Dermis microvascular lymphatic vessel endothelial cell (primary cell): ENCODE measurements around the gene ATP6V1G3. TPM values are rescaled to one million over a fixed set of nuclear protein-coding genes. Genes with fewer than 3 reads are reported as not detected.
A peak's percentile ranks its signal among the peaks of the same experiment; 100 is the strongest.
"Not testable (repeated sequence)": the region's sequence is repeated elsewhere in the genome, so short reads cannot be mapped to it uniquely, and the experiment has no call there.

Source experiments
- DNase-seq, 2 donors: peaks; one replicate each; pipeline versions ENCODE4 v3.0.0 to v3.0.0-alpha.2; 2010; ENCODE audit warnings: low read depth in 2 of 2
- total RNA-seq: library from RNA; depleted of rRNA; stranded (reverse); fragments of >200 nt; gene quantifications from 2 replicates; pipeline ENCODE4 v1.2.1, GENCODE V29; 2014

The ATP6V1G3 gene
- total RNA-seq, 1 donor from 2014 or later: not detected

GRCh38 chr1:198497326-198498102, 43.0 kb downstream of the ATP6V1G3 start:
- DNase-seq: peak; percentile 18 to 47

- DNase-seq: no peak
Measured at GRCh38 chr1:198496216-198497143, 44.0 kb downstream of the ATP6V1G3 start.

- DNase-seq: no peak
Measured at GRCh38 chr1:198495631-198496030, 44.8 kb downstream of the ATP6V1G3 start.

GRCh38 chr1:198494658-198495103, 45.8 kb downstream of the ATP6V1G3 start:
- no peak for DNase-seq

- DNase-seq: no peak
Measured at GRCh38 chr1:198494139-198494538, 46.3 kb downstream of the ATP6V1G3 start.

GRCh38 chr1:198493329-198493728, 47.2 kb downstream of the ATP6V1G3 start:
- DNase-seq: no peak

GRCh38 chr1:198492872-198493271, 47.6 kb downstream of the ATP6V1G3 start:
- no peak for DNase-seq

- DNase-seq: peak; percentile 24 to 64
Measured at GRCh38 chr1:198491596-198491995, 48.9 kb downstream of the ATP6V1G3 start.

GRCh38 chr1:198491028-198491427, 49.5 kb downstream of the ATP6V1G3 start:
- peak in 1 of 2 donors; percentile 10 for DNase-seq

GRCh38 chr1:198490224-198490623, 50.3 kb downstream of the ATP6V1G3 start:
- DNase-seq: no peak

- no peak for DNase-seq
Measured at GRCh38 chr1:198486903-198487302, 53.6 kb downstream of the ATP6V1G3 start.

- no peak for DNase-seq
Measured at GRCh38 chr1:198483645-198484044, 56.8 kb downstream of the ATP6V1G3 start.

- no peak for DNase-seq
Measured at GRCh38 chr1:198483006-198483405, 57.5 kb downstream of the ATP6V1G3 start.

GRCh38 chr1:198481661-198482060, 58.8 kb downstream of the ATP6V1G3 start:
- no peak for DNase-seq

GRCh38 chr1:198480876-198481275, 59.6 kb downstream of the ATP6V1G3 start:
- DNase-seq: no peak

- DNase-seq: not testable (repeated sequence)
Measured at GRCh38 chr1:198477354-198477753, 63.1 kb downstream of the ATP6V1G3 start.

Other genes starting within 250 kb of the ATP6V1G3 start
- not detected in 2 replicates for gene PTPRC, start 98.4 kb upstream of the ATP6V1G3 start, total RNA-seq